Activated CD4-positive, alpha-beta T cell treated with anti-CD3 and anti-CD28 coated beads for 36 hours (primary cell): ENCODE results near the gene ZBBX. TPM values are rescaled to one million over a fixed set of nuclear protein-coding genes. Genes with fewer than 3 reads are reported as not detected.

Source experiments
- ATAC-seq: fragments of 200-7000 bp; cut with Tn5 transposase; one replicate; pipeline ENCODE4 v1.10.0; 2021; ENCODE audit warnings: mild to moderate bottlenecking, moderate library complexity
- CTCF ChIA-PET: fragments of 350-600 bp; sonication (Branson Sonifier 250); formaldehyde crosslinking; loops from one replicate; lab custom pipeline; 2021; ENCODE audit warnings: antibody characterized with exemption; lab: Charles Lee
- POLR2A ChIA-PET: fragments of 350-600 bp; sonication (Branson Sonifier 250); formaldehyde crosslinking; loops from one replicate; lab custom pipeline; 2021; ENCODE audit warnings: antibody characterized with exemption, inconsistent platforms; lab: Charles Lee
- DNase-seq: peaks from one replicate; pipeline ENCODE4 v3.0.0-alpha.2; 2020
- H3K27ac Mint-ChIP-seq: one replicate; pipeline ENCODE4 v1.8.0; 2021; ENCODE audit warnings: mixed read lengths
- H3K27me3 Mint-ChIP-seq: one replicate; pipeline ENCODE4 v1.8.0; 2021; ENCODE audit warnings: mixed read lengths
- H3K36me3 Mint-ChIP-seq: one replicate; pipeline ENCODE4 v1.8.0; 2021; ENCODE audit warnings: low read depth, mixed read lengths
- H3K4me1 Mint-ChIP-seq: one replicate; pipeline ENCODE4 v1.8.0; 2021; ENCODE audit warnings: mixed read lengths
- H3K4me3 Mint-ChIP-seq: one replicate; pipeline ENCODE4 v1.8.0; 2021; ENCODE audit warnings: mild to moderate bottlenecking, moderate library complexity, mixed read lengths
- H3K9me3 Mint-ChIP-seq: one replicate; pipeline ENCODE4 v1.8.0; 2021; ENCODE audit warnings: low read depth, mixed read lengths
- intact Hi-C, 2 experiments: fragments of 100-400 bp; cut with DNase I in 1 of 2; cut with micrococcal nuclease in 1 of 2; formaldehyde crosslinking; loops; one replicate each; pipeline versions ENCODE4 v1.14.2 to v1.15.1; 2022 to 2024; cut with DNase I, micrococcal nuclease
- total RNA-seq, 2 experiments: library from RNA; stranded (reverse); gene quantifications; one replicate each; pipeline ENCODE4 v1.2.3, GENCODE V29; 2021

The ZBBX gene
- total RNA-seq, 2 experiments from 2014 or later = not detected

- ChIA-PET POLR2A (no interaction called here), CTCF (no interaction called here)
- H3K36me3 Mint-ChIP-seq = no peaks in the 10 kb centered on the region
- no peak overlapping the region for H3K27ac Mint-ChIP-seq
- no peaks in the 10 kb centered on the region for H3K27me3 Mint-ChIP-seq
- no peak for DNase-seq
- intact Hi-C loops = no loop called here
- H3K4me3 Mint-ChIP-seq = no peak overlapping the region
- H3K9me3 Mint-ChIP-seq = no peaks in the 10 kb centered on the region
- H3K4me1 Mint-ChIP-seq = no peaks in the 10 kb centered on the region
- no peak for ATAC-seq
These were observed 74.7 kb downstream of the ZBBX start for GRCh38 chr3:167305340-167305890.

- no peaks in the 10 kb centered on the region for H3K4me1 Mint-ChIP-seq
- DNase-seq (no peak), ATAC-seq (no peak)
- no peaks in the 10 kb centered on the region for H3K27me3 Mint-ChIP-seq
- H3K27ac Mint-ChIP-seq = no peak overlapping the region
- H3K9me3 Mint-ChIP-seq = no peaks in the 10 kb centered on the region
- H3K4me3 Mint-ChIP-seq = no peak overlapping the region
- intact Hi-C loops = no loop called here
- no peaks in the 10 kb centered on the region for H3K36me3 Mint-ChIP-seq
- CTCF ChIA-PET = no interaction called here
- POLR2A ChIA-PET = no interaction called here
These were observed 76.0 kb downstream of the ZBBX start for GRCh38 chr3:167304077-167304476.

- CTCF ChIA-PET = no interaction called here
- no peak for DNase-seq
- no peak overlapping the region for H3K27ac Mint-ChIP-seq
These were observed 77.4 kb downstream of the ZBBX start for GRCh38 chr3:167302678-167303077.

GRCh38 chr3:167300207-167300606, 79.9 kb downstream of the ZBBX start:
- intact Hi-C loops = no loop called here
- CTCF ChIA-PET = interaction anchor here (0.6 kb wide), 1 partner anchor 23 kb away, joined by 3 read pairs; no protein-coding TSS in a partner anchor
- no peaks in the 10 kb centered on the region for H3K27me3 Mint-ChIP-seq
- H3K9me3 Mint-ChIP-seq = peaks cover 2% of the 10 kb centered on the region
- no peak overlapping the region for H3K4me3 Mint-ChIP-seq
- H3K27ac Mint-ChIP-seq = no peak overlapping the region
- POLR2A ChIA-PET = no interaction called here
- no peak for DNase-seq
- no peak for ATAC-seq
- no peaks in the 10 kb centered on the region for H3K4me1 Mint-ChIP-seq
- no peaks in the 10 kb centered on the region for H3K36me3 Mint-ChIP-seq

More at GRCh38 chr3:167302678-167303077, 77.4 kb downstream of the ZBBX start:
- Mint-ChIP-seq H3K9me3 (no peaks in the 10 kb centered on the region), H3K4me1 (no peaks in the 10 kb centered on the region), H3K27me3 (no peaks in the 10 kb centered on the region), H3K36me3 (no peaks in the 10 kb centered on the region), H3K4me3 (no peak overlapping the region)
- intact Hi-C loops = no loop called here
- no peak for ATAC-seq
- POLR2A ChIA-PET = no interaction called here

- POLR2A ChIA-PET = no interaction called here
- no peak for DNase-seq
- CTCF ChIA-PET = interaction anchor here (1.1 kb wide), 1 partner anchor 619 kb away, joined by 3 read pairs; no protein-coding TSS in a partner anchor
These were observed 90.7 kb downstream of the ZBBX start for GRCh38 chr3:167289435-167289834.

GRCh38 chr3:167288737-167289136, 91.4 kb downstream of the ZBBX start:
- Mint-ChIP-seq H3K36me3 (no peaks in the 10 kb centered on the region), H3K4me1 (no peaks in the 10 kb centered on the region), H3K27ac (no peak overlapping the region), H3K27me3 (no peaks in the 10 kb centered on the region), H3K4me3 (no peak overlapping the region), H3K9me3 (no peaks in the 10 kb centered on the region)
- ATAC-seq = no peak
- POLR2A ChIA-PET = no interaction called here
- no peak for DNase-seq
- CTCF ChIA-PET = no interaction called here
- intact Hi-C loops = no loop called here

More at GRCh38 chr3:167289435-167289834, 90.7 kb downstream of the ZBBX start:
- ATAC-seq = no peak
- no peak overlapping the region for H3K27ac Mint-ChIP-seq
- H3K4me1 Mint-ChIP-seq = no peaks in the 10 kb centered on the region
- H3K9me3 Mint-ChIP-seq = no peaks in the 10 kb centered on the region
- H3K27me3 Mint-ChIP-seq = no peaks in the 10 kb centered on the region
- no peaks in the 10 kb centered on the region for H3K36me3 Mint-ChIP-seq
- H3K4me3 Mint-ChIP-seq = no peak overlapping the region
- intact Hi-C loops = no loop called here

- ChIA-PET CTCF (no interaction called here), POLR2A (interaction anchor here (0.7 kb wide), 1 partner anchor 1176 kb away, joined by 3 read pairs; no protein-coding TSS in a partner anchor)
- H3K27ac Mint-ChIP-seq = no peak overlapping the region
- no peak for DNase-seq
- intact Hi-C loops = no loop called here
- no peaks in the 10 kb centered on the region for H3K9me3 Mint-ChIP-seq
- no peaks in the 10 kb centered on the region for H3K4me1 Mint-ChIP-seq
- H3K36me3 Mint-ChIP-seq = no peaks in the 10 kb centered on the region
- ATAC-seq = no peak
- no peaks in the 10 kb centered on the region for H3K27me3 Mint-ChIP-seq
- H3K4me3 Mint-ChIP-seq = no peak overlapping the region
These were observed 92.8 kb downstream of the ZBBX start for GRCh38 chr3:167287308-167287707.

- Mint-ChIP-seq H3K27me3 (no peaks in the 10 kb centered on the region), H3K27ac (no peak overlapping the region), H3K4me3 (no peak overlapping the region), H3K4me1 (no peaks in the 10 kb centered on the region), H3K36me3 (no peaks in the 10 kb centered on the region), H3K9me3 (peaks cover 12% of the 10 kb centered on the region)
- CTCF ChIA-PET = no interaction called here
- POLR2A ChIA-PET = no interaction called here
- ATAC-seq (no peak), DNase-seq (no peak)
- intact Hi-C loops = no loop called here
These were observed 105.8 kb downstream of the ZBBX start for GRCh38 chr3:167274141-167274874.

- Mint-ChIP-seq H3K9me3 (no peaks in the 10 kb centered on the region), H3K4me3 (no peak overlapping the region), H3K27ac (no peak overlapping the region), H3K27me3 (no peaks in the 10 kb centered on the region), H3K4me1 (no peaks in the 10 kb centered on the region), H3K36me3 (no peaks in the 10 kb centered on the region)
- DNase-seq (no peak), ATAC-seq (no peak)
- intact Hi-C loops = no loop called here
- ChIA-PET POLR2A (no interaction called here), CTCF (interaction anchor here (0.6 to 1.1 kb wide), 3 partner anchors 9 to 44 kb away, joined by 3 read pairs; no protein-coding TSS in a partner anchor)
These were observed 127.1 kb downstream of the ZBBX start for GRCh38 chr3:167253037-167253436.

GRCh38 chr3:167251678-167252077, 128.4 kb downstream of the ZBBX start:
- no peaks in the 10 kb centered on the region for H3K36me3 Mint-ChIP-seq
- H3K9me3 Mint-ChIP-seq = no peaks in the 10 kb centered on the region
- CTCF ChIA-PET = no interaction called here
- H3K27ac Mint-ChIP-seq = no peak overlapping the region
- no peaks in the 10 kb centered on the region for H3K27me3 Mint-ChIP-seq
- intact Hi-C loops = no loop called here
- no peak overlapping the region for H3K4me3 Mint-ChIP-seq
- no peaks in the 10 kb centered on the region for H3K4me1 Mint-ChIP-seq
- DNase-seq (no peak), ATAC-seq (no peak)
- POLR2A ChIA-PET = no interaction called here

GRCh38 chr3:167246252-167246651, 133.8 kb downstream of the ZBBX start:
- Mint-ChIP-seq H3K9me3 (peaks cover 4% of the 10 kb centered on the region), H3K27me3 (no peaks in the 10 kb centered on the region), H3K36me3 (no peaks in the 10 kb centered on the region), H3K4me3 (no peak overlapping the region), H3K4me1 (no peaks in the 10 kb centered on the region), H3K27ac (no peak overlapping the region)
- ChIA-PET CTCF (no interaction called here), POLR2A (no interaction called here)
- DNase-seq = no peak
- intact Hi-C loops = no loop called here
- ATAC-seq = no peak
